Choroid plexus epithelial cell (primary cell): Measurements from ENCODE around the gene MAP3K5.

ENCODE experiments used
- DNase-seq: peaks from one replicate; pipeline ENCODE4 v3.0.0-alpha.2; 2010; ENCODE audit warnings: low read depth
- H3K4me3 ChIP-seq: 2 replicates; pipeline ENCODE4 v1.5.1; 2011; ENCODE audit warnings: low read depth, mild to moderate bottlenecking, control low read depth, low read length, moderate library complexity
- TF ChIP-seq, protein P1 (sequence below): conservative IDR thresholded peaks from 2 replicates; pipeline ENCODE4 v1.5.1; 2011; ENCODE audit warnings: low read depth, mild to moderate bottlenecking, control low read depth, inconsistent platforms, low read length, moderate library complexity

The MAP3K5 gene

DNA sequence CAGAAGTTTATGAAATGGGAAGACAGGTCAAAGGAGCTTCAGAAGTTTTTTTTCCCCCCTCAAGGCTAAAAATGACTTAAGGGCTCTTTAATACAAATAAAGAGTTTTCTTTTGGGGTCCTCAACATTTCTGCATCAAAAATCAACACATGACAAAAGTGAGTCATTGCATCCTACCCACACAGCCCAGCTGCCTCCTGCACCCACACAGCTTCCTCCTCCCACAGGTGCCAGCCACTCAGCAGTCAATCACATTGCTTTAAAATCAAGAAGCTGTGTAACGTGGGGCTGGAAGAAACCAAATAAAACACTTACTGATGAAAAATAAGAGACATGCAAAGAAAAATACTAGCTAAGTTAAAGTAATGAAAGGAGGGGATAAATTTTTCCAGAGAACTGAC is 68.5 kb downstream of the MAP3K5 start:
- TF ChIP-seq, protein P1, sequence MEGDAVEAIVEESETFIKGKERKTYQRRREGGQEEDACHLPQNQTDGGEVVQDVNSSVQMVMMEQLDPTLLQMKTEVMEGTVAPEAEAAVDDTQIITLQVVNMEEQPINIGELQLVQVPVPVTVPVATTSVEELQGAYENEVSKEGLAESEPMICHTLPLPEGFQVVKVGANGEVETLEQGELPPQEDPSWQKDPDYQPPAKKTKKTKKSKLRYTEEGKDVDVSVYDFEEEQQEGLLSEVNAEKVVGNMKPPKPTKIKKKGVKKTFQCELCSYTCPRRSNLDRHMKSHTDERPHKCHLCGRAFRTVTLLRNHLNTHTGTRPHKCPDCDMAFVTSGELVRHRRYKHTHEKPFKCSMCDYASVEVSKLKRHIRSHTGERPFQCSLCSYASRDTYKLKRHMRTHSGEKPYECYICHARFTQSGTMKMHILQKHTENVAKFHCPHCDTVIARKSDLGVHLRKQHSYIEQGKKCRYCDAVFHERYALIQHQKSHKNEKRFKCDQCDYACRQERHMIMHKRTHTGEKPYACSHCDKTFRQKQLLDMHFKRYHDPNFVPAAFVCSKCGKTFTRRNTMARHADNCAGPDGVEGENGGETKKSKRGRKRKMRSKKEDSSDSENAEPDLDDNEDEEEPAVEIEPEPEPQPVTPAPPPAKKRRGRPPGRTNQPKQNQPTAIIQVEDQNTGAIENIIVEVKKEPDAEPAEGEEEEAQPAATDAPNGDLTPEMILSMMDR = no peak
- no peak for DNase-seq
- H3K4me3 ChIP-seq = no peak overlapping the region

DNA sequence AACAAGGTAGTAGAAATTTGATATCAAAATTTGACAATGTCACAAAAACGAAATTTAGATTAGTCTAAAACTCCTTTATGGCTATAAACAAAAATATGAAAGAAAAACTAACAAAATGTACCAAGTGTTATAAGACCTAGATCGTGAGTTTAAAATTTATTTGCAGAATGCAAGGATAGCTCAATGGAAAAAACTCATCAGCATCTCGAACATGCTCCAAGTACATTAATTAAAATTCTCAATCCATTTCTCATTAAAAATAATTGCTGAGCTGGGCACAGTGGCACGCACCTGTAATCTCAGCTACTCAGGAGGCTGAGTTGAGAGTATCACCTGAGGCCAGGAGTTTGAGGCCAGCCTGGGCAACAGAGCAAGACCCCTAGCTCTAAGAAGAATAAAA is 70.8 kb downstream of the MAP3K5 start:
- DNase-seq = no peak
- TF ChIP-seq, protein P1 = no peak
- no peak overlapping the region for H3K4me3 ChIP-seq

DNA sequence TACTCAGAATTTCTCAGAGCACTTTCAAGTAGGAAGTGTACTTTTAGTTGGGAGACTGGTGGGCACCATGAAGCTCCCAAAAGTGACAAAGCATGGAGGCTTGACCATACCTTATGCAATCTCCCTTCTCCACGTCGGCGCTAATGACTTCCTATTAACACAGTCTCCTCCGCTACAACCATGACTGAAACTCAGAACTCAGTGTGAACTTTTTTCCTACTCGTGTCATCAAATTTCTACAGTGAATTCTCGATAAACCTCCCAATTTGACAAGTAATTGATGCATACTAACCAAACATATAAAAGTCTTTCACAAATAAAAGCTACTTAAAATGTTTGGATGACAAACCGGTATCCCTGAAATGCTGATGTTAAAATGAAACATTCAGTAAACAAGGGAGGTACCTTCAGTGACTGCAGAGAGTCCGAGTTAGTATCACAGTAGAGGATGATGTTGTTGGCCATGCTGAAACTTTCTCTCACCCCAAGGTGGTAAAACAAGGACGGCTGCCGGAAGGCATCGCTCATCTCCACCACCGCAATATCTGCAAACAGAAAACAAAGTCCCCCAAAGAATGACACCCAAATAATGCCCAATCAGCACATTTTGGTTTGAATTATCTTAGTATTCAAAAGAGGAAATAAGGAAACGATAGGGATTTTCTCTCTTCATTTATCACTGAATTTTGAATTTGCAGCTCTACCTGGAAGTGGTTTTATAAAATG is 72.1 kb downstream of the MAP3K5 start:
- no peak overlapping the region for H3K4me3 ChIP-seq
- TF ChIP-seq, protein P1 = no peak
- no peak for DNase-seq

DNA sequence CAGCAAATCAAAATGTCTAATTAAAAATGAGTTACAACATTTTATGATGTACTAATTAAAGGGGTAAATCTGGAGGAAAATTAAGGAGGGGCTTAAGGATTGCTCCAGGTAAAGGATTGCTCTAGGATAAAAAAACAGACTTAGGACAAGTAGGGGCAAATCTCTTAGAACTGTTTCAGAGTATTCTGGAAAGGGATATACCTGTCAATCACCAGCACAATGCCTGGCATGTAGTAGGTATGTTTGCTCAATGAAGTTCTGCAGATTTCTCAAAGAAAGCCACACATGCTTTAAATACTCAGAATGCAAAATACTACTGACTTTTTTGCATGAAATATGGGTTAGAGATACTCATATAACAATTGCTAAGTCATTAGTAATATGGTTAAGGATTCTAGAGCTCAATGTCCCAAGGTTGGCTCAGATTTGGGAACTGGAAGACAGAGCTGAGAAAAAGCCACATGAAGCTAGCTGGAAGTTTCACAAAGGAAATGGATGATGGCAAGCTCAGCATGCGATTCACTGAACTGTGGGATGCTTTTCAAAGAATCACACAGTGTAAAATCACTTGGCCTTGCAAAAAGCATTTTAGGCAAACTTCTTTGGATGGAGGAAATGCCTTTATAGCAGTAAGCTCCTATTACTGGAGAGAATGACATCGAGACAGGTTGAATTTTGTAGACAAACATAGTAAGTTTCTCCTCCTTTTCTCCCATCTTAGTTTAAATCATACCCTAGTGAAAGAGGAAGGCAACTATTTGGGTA is 72.8 kb downstream of the MAP3K5 start:
- TF ChIP-seq, protein P1 = no peak
- no peak overlapping the region for H3K4me3 ChIP-seq
- no peak for DNase-seq

DNA sequence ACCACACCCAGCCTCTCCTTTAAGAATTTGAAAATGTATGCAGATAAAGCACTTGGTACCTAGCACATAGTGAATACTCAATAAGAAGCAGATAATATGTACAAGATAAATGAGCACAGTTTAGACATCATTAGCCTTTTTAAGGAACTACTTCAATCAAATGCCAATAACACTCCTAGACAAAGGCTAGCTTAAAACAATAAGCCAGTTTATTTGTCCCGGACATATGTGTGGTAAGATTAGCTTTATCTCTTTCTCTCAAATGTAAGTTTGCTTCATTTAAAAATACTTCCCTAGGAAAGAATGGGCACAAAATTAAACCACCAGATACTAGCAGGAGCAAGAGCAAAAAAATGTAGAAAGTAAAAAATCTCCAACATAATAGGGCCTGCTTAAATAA is 73.8 kb downstream of the MAP3K5 start:
- no peak overlapping the region for H3K4me3 ChIP-seq
- TF ChIP-seq, protein P1 = no peak

DNA sequence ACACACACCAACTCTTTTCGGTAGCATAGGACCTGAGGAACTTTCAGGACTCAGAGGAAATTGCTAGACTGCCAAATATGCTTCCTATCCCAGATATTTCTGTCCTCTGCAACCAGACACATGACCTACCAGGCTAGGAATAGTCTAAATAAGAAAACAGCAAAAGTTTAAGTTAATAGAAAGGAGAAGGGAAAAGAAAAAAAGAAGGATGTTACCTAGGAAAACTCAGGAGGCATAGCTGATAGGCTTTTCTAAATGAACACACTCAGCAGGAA is 74.6 kb downstream of the MAP3K5 start:
- DNase-seq = peak; percentile 59
- no peak overlapping the region for H3K4me3 ChIP-seq
- TF ChIP-seq, protein P1 = no peak

More for the DNA sequence above, 73.8 kb downstream of the MAP3K5 start:
- DNase-seq = no peak
